ENCODE data around the gene FAM3C.

The FAM3C gene

DNA sequence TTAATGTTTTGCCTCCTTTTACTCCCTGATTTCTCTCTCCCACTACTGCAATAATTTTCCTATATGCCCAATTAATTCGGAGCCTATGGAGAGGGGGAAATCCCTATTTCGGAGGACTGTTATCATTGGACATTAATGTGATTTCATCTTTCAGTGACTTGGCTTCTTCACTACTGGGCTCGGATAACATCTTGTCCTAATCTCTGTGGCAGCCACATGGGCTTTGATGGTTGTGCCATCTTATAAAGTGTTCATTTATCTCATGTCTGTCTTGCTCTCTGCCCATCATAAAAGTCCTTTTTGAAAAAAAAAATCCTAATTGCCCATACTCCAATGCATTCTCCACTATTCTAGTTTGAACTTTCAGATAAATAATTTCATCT is 15.5 kb upstream of the FAM3C start:
- in situ Hi-C loops (cut with MboI; ENCODE audit: low sequenced_read_pairs) = no loop called here

DNA sequence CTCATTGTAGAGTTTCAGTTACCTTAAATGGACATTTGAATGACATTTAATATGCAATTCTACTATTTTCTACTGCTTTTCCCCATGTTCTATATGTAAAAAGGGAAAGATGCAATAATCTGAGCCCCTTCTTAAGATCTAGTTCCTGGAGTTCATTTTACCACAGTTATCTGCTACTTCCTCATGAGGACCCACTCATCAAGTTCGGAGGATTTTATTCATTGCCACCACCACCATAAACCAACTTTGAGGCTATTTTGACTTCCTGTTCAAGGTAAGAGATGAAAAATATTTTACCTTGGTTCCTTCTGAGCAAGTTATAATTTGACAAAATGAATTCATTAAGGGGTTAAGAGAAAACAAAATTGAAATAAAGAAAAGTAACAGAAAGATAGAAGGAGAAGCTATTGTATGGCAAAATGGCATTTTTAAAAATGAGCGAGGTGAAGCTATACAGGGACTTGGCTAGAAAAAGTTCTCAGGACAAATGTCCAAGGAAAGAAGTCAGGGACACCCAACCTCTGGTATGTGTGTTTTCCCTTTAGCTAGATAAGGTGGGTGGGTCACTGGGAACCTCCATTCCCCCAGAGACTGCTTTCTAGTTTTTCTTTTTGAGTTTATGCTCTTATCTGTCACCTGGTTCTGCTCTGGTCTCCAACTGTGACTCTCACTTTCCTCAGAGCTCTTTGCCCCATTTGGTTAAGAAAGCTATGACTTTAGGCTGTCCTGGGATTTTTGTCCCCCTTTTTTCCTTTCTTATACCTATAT is 14.9 kb upstream of the FAM3C start:
- in situ Hi-C loops (cut with MboI; ENCODE audit: low sequenced_read_pairs) = no loop called here

DNA sequence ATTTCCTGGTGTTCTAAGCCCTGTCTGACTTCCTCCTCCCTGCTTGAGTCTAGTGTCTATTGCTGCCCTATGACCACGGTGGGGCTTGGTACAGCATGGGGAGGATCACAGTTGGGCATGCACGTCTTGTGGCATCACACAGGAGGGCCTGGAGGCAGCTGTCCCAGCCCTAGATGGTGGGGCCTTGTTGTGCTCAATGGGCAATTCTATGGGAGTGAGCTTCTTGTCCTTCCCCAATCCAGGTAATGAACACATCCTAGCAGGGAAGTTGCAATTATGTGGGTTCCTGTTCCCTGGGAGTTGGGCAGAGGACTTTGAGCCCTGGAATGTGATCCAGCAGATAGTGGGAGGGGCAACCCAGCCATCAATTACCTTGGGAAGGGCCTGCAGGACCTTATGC is 10.8 kb upstream of the FAM3C start:
- in situ Hi-C loops (cut with MboI; ENCODE audit: low sequenced_read_pairs) = no loop called here

DNA sequence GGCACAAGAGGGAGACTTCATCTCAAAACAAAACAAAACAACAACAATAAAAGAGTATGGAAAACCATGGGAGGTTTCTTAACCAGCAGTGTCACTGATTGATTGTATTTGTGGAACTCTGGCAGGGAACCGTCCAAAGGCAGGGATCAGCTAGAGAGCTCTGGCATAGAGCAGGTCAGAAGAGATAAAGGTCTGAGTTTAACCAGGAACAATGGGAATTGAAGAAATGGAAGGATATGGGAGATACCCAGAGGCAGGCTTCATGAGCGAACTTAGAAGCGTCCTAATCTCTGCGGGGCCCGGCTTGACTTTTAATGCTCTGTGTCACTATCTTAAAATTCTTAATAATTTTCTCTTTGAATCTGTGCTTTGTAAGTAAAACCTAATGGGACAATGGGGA is 10.4 kb upstream of the FAM3C start:
- in situ Hi-C loops (cut with MboI; ENCODE audit: low sequenced_read_pairs) = no loop called here

DNA sequence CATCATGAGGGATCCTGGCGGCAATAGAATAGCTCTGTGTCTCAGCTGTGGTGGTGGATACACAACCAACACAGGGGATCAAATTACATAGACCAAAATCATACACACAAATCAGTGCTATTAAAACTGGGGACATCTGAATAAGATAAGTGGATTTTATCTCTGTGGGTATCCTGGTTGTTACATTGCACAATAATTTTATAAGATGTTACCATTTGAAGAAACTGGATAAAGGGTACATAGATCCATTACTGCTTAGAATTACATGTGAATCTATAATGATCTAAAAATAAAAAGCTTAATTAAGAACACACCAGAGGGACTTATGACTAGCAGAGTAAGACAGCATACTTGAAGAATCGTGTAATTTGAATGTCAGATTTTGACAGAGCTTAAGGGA is 8.2 kb upstream of the FAM3C start:
- in situ Hi-C loops (cut with MboI; ENCODE audit: low sequenced_read_pairs) = no loop called here

DNA sequence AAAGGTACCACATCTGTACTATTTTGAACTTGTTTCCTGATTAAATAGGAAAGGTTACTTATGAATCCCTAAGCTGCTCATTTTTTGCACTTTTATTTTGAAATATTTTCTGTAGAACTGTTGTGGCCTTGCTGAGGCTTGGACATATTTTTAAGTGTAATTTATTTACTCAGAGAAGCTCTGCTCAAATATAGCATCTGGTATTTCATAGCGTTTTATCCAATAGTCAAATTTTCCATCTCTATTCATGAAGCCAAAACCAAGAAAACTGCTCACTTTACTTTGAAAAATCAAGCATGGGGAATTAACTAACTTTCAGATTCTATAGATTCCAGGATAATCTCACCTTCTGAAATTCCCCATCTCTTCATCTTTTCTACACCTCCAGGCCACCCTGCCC is 6.6 kb upstream of the FAM3C start:
- in situ Hi-C loops (cut with MboI; ENCODE audit: low sequenced_read_pairs) = no loop called here

DNA sequence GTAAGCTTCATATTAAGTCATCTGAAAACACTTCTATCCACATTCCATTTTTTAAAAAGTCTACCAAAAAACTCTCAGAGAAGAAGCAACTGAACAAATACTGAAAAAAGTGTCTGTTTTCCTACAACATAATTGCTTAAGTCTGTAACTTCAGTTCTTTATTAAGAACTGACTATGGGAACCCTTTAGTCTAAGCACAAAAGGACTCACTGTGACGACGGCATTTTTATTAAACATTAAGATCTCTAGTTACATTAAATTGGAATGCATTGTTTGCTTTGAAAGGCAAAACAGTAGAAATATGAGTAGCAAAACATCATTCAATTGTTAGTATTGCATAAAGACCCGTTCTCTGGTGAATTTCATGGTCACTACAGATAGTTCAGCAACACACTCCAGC is 5.8 kb upstream of the FAM3C start:
- in situ Hi-C loops (cut with MboI; ENCODE audit: low sequenced_read_pairs) = no loop called here

DNA sequence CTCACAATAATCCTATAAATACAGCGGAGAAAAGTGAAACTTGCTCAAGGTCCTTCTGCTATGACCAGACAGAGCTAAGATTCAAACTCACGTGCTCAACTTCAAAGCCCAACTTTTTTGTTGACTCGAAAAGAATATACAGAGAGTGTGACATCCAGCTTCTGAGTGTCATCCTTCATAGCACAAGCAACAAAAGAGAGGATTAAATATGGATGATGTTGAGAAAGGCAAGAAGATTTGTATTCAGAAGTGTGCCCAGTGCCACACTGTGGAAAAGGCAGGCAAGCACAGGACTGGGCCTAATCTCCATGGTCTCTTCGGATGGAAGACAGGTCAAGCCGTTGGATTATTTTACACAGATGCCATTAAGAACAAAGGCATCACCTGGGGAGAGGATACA is 2.1 kb upstream of the FAM3C start:
- in situ Hi-C loops (cut with MboI; ENCODE audit: low sequenced_read_pairs) = no loop called here

DNA sequence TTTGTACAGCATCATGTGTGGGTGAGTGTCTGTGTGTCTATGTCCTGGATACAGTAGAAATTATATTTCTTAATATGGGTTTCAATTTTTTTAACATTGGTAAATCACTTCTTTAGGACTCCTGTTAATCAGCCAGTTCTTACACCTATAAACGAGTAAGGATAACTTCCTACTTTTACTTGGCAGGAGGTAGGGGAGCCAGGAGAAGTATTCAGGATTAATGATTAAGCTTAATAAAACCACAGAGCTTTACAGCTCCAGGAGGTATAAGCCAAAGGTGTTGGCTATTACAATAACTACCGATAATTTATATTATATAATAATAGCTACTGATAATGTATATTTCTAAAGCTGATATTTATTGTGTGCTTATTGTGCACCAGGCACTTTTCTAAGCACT is 1.7 kb upstream of the FAM3C start:
- in situ Hi-C loops (cut with MboI; ENCODE audit: low sequenced_read_pairs) = no loop called here

DNA sequence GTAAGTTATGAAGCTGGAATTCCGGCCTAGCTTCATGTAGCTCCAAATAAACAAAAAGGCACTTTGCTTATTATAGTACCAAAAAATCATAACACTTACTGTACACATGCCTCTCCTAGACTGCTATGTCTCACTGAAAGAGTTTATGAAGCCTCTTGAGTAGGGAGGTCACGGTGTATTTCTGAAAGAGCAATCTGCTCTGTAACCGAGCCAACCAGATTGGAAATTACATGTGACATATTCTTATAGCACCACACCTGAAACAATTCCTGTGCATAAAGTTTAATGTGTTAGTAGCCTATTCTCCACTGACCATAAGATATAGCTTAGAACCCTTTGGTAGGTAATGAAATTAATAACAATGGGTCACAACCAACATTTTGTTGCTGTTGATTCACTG is 1.3 kb upstream of the FAM3C start:
- in situ Hi-C loops (cut with MboI; ENCODE audit: low sequenced_read_pairs) = no loop called here

DNA sequence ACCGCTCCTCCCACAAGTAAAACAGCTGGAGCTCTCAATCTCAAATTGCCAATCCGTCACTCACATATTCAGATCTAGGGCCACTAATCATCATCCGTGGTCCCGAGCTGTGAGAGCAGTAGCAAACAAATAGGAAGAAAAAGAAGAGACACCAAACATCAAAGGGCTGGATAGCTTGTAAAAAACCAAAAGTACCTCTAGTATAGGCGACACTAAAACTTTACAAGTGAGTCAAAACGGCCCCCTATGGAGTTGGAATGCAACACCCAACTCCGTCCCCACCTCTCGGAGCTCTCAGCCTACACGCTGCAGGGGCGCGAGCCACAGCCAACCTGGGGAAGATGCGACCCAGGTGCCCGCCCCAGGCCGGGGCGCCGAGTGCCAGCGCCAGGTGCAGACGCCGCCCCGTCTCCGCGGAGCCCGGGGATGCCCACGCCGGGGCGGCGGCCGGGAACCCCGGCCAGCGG is 581 bp downstream of the FAM3C start:
- in situ Hi-C loops (cut with MboI; ENCODE audit: low sequenced_read_pairs) = no loop called here

DNA sequence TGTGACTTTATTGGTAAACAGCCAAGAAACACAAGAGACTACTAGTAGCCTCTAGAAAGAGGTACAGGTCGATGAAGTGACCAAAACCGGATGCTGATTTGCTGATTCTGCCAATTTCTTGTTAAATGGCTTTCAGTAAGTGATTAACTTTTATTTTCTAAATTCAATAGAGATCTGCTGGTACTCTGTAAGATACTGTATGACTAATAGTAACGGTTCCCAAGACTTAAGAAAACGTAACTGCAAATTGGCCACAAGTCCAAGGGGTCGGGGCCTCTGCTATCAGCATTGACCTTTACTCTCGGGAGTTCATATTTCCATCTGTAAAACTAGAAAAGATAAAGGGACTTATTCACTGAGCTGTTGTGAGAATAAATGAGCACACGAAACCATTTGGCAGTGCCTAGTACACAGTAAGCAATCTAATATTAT is 1.4 kb downstream of the FAM3C start:
- in situ Hi-C loops (cut with MboI; ENCODE audit: low sequenced_read_pairs) = no loop called here

DNA sequence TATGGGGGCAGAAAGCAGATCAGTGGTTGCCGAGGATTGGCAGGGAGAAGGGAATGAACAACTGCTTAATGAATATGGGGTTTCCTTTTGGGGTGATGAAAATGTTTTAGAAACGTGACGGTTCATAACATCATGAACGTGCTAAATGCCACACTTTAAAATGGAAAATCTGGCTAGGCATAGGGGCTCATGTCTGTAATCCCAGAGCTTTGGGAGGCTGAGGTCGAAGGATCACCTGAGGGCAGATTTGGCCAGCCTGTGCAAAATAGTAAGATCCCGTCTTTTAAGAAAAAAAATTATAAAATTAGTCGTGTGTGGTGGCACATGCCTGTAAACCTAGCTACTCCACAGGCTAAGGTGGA is 3.1 kb downstream of the FAM3C start:
- in situ Hi-C loops (cut with MboI; ENCODE audit: low sequenced_read_pairs) = no loop called here

DNA sequence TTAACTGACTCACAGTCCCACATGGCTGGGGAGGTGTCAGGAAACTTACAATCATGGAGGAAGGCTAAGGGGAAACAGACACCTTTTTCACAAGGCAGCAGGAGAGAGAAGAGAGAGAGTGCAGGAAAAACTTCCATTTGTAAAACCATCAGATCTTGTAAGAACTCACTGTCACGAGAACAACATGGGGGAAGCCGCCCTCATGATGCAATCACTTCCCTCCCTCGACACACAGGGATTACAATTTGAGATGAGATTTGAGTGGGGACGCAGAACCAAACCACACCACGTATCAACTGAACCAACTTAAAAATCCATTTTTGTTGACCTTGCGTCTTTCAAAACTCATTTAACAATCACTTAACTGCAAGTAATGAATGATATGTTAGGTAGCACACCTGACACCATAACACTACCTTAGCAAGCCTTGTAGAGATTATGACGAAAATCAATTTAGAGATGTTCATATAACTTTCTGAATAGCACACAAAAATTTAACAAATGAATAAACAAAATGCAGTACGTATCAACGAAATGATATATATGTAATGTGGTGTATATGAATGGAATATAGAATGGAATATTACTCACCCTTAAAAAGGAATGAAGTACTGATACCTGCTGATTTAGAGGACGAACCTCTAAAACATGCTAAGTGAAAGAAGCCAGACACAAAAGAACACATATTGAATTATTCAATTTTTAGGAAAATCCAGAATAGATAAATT is 3.7 kb downstream of the FAM3C start:
- in situ Hi-C loops (cut with MboI; ENCODE audit: low sequenced_read_pairs) = no loop called here

DNA sequence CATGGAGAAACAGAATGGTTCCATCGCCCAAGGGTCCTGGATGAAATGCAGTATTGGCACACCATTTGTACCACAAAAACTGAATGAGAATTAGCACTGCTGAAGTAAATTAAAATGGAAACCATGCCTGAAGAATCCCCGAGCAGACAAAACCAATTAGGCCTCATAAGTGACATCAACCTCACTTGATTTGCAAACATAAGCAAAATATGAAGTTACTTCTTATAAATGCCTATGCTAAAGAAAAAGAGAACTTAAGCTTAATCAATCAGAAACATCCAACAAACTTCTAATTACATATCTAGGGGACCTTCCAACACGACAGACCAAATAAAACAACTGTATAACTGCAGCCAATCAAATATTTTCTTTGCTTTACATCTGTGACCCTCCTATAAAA is 4.4 kb downstream of the FAM3C start:
- in situ Hi-C loops (cut with MboI; ENCODE audit: low sequenced_read_pairs) = no loop called here

DNA sequence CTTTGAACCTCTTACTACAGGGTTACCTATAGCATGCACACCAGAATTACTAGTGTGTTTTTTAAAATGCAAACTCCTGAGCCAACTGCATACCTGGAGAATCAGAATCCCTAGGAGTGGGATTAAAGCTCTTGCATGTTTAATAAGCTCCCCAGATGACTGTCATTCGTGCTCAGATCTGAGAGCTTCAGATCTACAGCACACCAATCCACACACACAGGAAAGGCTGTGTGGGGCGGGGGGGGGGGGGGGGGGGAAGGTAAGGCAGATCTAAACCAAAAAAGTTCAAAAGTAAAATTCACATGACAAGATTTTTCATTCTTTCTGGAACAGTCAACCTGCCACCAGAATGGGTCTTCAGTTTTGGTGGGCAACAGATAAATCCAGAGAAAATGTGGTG is 5.5 kb downstream of the FAM3C start:
- in situ Hi-C loops (cut with MboI; ENCODE audit: low sequenced_read_pairs) = no loop called here

DNA sequence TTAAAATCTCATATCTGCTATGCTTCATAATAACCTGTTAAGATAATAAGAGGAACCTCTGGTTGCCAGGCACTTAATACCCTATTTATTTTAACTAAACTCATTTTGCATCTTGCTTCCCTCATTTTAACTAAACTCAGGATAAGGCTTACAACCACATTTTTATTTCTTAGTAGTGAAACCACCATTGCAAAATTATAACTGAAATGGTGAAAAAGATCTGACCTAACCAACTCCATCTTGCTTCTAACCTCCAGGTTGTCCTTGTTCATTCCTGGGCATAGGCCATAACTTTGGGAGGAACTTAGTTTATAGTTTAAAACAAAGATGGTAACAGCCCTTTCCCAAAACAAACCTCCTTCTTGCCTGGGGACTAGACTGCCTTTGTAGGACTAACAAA is 6.0 kb downstream of the FAM3C start:
- in situ Hi-C loops (cut with MboI; ENCODE audit: low sequenced_read_pairs) = no loop called here

DNA sequence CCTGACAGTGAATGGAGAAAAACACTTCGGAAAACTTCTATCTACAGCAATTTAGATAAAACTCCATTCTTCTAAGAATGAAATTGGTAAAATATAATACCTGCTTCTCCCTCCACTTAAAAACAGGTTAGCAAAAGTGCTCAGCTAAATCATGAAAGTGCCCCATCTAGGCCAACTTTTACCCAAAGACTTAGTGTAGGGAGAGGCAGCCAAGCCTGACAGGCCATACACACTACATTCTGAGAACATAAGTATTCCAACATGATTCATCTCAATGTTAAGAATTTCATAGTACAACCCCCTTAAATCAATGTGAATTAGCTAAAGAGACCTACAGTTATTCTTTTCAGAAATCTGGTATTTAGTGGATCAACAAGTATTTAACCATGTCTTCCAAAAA is 7.2 kb downstream of the FAM3C start:
- in situ Hi-C loops (cut with MboI; ENCODE audit: low sequenced_read_pairs) = no loop called here

DNA sequence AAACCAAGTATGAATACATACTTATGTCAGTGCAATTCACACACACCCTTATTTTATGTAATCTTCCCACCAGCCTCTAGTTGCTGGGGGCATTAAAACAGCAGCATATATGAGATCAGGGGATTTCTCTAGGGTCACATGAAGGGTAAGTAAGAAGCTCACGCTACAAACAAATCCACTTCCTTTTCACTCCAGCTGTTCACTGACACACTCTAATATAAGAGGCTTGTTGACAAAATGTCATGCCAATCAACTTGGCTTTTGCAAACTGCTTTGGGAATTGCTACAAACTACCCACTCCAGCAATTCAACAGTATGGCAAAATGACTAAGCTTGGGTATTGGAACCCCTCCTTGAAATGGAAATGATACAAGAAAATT is 10.3 kb downstream of the FAM3C start:
- in situ Hi-C loops (cut with MboI; ENCODE audit: low sequenced_read_pairs) = no loop called here

DNA sequence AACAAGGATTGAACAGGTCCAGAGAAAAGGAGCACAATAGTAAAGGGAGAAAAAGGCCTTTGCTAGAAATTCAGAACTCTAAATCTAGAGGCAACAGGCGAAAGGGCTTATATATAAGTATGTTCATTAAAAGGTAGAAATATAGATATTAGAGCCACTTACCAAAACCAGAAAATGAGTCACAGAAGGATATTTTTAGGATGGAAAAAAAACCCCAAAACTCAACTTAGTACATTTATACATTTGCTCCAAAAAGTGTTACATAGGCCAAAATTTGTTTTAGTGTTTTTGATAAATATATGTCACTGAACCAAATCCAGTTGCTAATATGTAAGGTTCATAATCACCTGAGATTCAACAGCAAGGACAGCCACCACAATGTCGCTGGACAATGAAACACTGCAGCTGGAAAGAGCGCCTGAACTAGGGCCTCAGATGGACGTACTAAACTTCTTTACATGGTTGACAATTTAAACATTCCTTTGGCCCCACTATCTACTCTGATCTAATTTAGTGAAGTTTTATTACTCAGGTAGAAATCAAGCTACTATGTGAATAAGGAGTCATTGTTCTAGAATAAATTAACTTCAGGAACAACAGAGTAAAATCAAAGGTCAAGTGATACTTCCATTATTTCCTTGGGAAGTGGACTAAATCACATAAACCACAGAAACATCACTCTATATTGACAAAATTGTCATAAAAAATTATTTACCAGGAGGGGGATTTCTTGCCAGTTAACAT is 10.9 kb downstream of the FAM3C start:
- in situ Hi-C loops (cut with MboI; ENCODE audit: low sequenced_read_pairs) = no loop called here

DNA sequence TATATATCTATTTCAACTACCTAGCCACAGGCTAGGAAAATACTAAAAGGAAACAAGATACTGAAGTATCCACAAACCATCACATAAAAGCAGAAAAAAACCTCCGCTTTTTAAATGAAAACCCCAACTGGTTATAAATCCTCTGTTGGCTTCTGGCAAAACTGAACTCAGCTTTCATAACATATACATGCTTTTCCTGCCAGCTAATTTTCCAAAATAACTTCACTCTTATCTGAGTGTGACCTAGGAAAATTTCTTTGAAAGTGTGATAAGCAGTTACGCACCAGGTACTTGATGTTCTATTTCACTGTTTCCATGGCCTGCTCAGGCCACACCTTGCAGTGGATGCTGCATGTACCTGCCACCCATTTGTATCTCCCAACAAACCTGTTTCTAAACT is 11.8 kb downstream of the FAM3C start:
- in situ Hi-C loops (cut with MboI; ENCODE audit: low sequenced_read_pairs) = no loop called here
